NCI-H2196 (cell line): ENCODE measurements around the gene ELFN1.

ENCODE experiments used
- DNase-seq: peaks from one replicate; lab custom pipeline; 2025; ENCODE audit not compliant: unreplicated experiment; lab: John Stamatoyannopoulos, UW

ELFN1 gene

DNA sequence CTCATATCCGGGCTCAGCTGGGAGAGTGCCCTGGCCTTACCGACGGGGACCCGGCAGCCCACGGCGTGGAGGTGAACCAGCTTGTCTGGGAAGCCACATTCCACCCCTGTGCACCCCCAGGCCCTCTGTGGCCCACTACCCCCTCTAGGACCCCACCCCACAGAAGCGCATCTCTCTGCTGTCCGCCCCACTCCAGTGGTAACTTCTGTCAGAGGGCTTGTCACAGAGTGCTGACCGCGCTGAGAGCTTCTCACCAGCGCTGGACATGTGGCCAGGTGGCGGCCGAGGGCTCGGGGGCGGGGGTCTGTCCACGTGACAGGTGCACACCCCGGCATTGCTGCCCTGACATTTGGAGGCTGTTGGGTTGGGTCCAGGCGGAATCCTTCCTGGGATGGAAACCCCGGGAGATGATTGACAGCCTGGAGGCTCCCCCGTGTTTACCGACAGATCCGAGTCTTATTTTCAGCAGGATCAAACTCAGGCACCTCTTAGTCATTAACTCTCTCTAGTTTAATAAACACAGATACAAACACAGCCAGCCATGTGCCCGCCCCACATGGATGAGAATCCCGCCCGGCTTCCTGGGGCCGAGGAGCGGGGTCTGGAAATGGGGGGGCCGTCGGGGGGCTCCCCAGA lies 5.1 kb downstream of the ELFN1 start:
- no peak for DNase-seq

DNA sequence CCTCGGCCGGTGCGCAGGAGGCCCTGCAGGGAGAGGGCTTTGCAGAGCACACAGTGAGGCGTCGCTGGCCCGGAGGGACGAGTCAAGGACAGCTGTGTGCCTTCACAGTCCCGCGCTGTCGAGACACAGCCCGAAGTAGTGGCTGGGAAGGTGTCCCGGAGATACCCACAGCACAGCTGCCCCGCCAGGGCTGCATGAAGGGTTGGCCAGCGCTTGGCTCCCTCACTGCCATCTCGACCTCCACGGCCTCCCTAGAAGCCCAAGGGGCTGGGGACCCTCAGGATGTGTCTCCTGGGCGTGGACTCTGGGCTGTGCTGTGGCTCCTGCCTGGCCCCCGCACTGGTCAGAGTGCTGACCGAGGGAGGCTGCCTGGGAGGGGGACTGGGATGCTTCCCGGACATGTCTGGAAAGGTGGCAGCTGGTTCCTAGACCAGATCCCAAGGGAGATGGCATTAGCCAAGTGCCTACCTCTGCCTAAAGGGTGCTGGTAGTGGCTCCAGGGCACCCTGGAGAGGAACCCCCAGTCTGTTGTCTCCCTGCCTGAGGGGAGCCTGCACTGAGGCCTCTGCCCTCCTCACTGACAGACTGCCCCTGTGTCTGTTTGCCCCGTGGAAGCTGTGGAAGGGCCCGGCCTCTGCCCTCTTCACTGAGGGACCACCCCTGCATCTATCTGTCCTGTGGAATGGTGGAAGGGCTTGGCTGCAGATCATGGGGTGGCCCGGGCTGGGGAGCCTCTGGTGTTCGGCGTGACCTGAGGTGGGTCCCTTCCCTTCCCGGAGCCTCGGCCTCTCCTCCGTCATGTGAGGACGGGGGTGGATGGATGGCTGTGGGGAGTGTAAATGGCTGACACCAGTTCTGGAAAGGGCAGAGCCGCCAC lies 5.8 kb downstream of the ELFN1 start:
- no peak for DNase-seq

DNA sequence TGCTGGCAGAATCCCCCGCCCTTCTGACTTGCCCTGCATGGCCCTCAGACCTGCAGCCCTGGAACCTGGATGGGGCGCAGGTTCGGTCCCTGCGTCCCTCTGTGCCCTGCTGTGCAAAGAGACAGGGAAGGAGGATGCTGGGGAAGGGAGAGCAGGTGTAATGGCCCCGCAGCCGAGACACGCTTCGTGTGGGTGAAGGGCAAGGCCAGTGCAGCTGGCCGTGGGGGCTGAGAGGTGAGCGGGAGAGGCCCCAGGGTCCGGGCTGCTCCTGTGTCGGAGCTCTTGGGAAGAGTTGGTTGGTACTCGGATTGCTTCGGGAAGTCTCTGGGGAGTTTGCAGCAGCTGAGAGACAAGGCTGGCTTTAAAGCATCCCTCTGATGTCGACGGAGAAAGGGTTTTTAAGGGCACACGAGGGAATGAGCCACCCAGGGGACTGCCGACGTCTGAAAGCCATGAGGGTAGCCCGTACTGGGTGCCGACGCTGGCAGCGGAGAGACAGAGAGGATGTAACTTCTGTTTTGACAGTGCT lies 6.5 kb downstream of the ELFN1 start:
- no peak for DNase-seq

DNA sequence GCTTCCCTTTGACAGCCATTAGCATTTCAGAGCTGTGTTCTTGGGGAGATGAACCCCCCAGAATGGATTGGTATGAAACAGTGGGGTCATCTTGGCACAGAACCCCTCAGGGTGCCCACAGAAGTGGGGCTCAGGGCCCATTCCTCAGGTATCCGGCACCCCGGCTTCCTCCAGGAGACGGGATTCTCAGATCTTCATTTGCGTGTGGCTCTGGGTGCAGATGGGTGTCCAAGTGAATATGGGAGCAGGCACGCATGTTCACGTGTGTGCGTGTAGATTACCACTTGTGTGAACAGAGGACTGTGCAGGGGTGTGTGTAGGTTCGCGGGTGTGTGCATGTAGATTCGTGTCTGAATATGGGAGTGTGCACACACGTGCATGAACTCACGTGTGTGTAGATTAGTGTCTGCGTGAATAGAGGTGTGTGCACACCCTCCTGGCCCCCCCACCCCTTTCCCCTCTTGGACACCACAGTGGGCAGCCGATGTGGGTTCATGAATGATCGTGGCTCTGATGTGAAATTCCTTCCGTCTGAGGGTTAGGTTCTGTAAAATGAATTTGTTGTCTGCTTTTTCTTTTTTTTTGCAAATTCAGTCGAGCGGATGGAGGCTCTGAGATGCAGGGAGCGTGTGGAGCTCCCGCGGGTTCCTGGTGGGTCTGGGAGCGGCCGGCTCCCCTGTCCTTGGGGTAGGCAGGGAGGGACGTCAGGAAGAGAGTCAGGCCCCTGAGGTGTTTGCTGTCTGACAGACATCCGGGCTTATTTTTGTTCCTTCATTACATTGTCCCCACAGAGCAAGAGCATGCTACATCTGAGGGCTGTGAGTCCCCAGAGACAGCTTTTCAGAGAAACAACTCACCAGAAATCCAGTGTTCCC lies 7.4 kb downstream of the ELFN1 start:
- no peak for DNase-seq

DNA sequence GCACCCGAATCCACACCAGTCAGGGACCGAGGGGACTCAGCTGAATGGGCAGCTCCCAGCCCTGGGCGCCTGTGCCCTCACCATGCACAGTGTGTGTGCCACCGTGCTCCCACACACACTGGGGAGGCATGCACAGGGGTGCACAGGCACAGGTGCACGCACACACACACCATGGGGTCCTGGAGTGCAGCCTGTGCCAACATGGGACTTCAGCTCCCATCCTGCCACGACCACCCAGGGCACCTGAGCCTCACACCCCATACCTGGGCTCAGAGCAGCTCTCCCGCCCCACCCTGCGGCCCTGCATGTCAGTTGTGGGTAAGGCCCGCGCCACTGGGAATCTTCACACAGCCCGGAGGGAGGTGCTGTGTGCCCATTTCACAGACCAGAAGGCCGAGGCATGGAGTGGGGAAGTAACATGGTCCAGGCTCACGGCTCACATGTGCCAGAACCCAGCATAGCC lies 8.0 kb downstream of the ELFN1 start:
- no peak for DNase-seq

DNA sequence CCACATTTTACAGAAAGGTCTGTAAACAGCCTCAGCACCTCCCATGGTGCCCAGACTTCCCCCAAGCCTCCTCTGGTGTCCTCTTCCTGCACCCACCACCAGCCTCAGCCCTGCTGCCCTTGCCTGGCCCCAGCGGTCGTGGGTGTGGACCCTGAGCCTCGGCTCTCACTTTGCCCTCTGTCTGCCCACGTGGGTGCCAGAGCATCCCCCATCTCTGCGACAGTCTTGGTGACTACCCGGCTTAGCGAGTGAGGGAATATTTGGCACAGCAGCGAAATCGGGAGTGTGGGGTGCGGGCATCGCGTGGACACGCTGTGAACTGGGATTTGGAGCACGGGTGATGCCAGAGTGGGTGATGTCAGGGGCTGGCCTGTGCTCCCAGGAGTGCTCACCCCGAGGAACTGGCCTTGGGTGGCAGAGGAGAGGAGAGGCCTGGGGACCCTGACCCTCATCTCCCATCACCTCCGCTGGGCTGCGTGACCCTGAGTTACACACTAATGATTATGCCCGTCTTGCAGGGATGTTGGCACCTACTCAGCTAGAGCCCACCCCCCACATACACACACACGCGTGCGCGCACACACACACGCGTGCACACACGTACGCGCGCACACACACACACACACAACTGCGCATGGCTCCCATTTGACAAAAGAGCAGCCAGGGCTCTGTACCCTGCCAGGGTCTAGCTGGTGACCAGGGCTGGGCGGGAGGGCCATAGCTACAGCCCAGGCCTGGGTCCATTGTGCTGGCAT lies 8.7 kb downstream of the ELFN1 start:
- no peak for DNase-seq

DNA sequence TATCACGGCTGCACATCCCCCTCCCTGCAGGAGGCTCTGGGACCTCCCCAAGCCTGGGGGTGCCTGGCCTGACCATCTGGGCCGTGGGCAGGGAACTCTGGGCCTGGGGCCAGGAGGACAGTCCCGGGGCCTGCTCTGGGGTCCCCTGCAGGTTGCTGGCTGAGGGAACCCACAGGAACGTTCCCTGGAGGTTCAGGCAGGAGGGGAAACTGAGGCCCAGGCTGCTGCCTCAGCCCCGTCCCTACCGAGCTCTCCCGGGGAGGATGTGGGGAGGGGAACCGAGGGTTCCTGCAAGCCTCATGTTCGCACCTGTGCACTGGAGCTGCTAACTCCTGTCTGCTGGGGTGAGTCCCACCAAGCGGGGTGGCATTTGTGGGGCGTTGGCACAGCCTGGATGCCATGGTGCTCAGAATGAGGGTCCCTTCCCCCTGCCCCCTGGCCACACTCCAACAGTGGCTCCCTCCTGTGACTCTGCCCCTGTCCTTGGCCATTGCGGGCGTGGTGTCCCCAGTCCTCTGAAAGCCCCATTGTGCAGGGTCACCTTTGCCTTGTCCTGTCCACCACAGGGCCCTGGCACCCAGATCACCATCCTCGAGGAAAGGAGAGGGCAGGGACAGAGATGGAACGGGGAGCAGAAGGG lies 9.4 kb downstream of the ELFN1 start:
- no peak for DNase-seq

DNA sequence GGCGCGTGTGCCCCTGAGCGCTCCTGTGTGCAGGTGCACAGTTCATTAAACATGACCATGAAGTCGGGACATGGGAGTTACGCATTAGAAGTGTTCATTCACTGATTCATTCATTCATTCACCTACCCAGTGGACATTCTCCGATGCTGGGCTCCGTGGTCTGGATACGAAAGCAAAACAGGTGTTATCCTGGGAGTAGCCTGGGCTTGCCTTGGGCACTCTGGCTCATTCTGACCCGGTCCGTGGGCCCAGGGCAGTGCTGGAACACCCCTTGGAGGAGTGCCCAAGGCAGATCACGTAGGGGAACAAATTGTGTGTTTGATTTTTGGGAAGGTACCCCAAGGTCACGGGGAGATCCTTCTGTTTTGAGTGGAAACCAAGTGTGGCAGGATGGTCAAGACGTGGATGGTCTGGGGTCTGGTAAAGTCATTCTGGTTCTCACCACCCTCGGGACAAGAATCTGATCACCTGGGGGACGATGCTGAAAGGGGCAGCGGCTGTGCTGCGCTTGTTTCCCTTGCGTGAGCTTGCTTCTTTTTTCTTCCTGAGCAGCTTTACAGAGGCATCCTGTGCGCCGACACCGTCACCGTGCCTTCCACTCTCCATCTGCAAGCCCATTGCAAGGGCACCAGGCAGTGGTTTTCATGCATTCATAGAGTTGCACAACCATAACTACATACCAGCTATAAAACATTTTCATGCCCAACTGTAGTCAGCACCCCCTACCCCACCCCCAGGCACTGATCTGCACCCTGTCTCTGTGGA lies 10.1 kb downstream of the ELFN1 start:
- DNase-seq = no peak

DNA sequence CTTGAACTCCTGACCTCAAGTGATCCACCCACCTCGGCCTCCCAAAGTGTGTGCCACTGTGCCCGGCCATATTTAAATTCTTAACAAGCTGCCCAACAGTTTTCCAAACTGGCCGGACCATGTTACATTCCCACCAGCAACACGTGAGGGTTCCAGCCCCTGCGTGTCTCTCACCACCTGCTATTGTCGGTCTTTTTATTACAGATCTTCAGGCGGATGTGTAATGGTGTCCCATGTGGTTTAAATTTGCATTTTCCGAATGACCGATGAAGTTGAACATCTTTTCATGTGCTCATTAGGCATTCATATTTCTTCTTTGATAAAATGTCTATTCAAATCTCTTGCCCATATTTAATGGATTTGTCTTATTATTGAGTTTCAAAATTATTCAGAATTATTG lies 11.5 kb downstream of the ELFN1 start:
- no peak for DNase-seq

DNA sequence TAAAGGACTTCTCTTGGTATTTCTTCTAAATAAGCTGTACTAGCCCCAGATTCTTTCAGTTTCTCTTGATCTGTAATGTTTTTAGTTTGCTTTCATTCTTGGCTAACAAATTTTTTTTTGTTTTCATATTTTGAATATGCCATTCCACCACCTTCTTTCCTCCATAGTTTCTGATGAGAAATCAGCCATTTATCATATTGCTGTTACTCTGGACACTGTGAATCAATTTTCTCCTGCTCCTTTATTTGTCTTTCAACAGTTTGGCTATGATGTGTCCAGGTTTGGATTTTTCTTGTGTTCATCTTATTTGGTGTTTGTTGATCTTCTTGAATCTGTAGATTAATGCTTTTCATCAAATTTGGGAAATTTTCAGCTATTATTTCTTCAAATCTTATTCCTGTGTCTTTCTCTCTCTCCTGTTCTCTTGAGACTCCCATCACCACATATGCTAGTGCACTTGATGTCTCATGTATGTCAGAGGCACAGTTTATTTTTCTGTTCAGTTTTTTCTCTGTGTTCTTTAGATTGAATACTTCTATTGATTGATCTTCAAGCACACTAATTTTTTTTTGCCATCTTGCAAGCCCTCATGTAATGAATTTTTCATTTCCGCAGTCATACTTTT lies 15.0 kb downstream of the ELFN1 start:
- DNase-seq = no peak

DNA sequence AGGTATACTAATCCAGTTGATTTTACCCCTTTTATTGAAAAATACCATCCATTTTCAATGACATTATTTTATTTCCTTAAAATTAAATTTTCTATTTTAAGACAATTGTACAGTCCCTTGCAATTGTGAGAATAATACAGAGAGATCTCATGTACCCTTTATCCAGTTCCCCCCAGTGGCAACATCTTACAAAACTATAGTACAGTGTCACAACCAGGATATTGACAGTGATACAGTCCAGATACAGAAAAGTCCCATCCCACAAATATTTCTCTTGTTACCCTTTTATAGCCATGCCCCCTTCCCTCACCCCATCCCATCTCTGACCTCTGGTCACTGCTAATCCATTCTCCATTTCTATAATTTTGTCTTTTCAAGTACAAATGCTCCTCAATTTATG lies 18.5 kb downstream of the ELFN1 start:
- no peak for DNase-seq

DNA sequence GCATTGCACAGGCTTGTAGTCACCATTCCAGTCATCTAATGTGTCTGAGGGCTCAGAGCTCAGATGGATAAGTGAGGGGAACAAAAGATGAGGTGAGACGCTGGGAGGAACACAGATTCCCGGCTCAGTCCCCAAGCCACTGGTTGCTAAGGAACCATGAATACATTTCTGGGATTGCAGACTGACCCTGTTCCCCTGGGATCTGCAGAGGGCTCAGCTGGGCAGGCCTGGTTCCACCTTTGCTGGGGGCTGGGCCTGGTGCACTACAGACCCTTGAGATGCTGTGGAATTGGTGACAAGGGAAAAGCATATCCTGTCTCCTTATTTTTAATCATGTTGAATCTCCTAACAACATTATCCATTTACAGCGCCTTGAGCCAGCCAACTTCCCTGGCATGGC lies 19.2 kb downstream of the ELFN1 start:
- DNase-seq = no peak

DNA sequence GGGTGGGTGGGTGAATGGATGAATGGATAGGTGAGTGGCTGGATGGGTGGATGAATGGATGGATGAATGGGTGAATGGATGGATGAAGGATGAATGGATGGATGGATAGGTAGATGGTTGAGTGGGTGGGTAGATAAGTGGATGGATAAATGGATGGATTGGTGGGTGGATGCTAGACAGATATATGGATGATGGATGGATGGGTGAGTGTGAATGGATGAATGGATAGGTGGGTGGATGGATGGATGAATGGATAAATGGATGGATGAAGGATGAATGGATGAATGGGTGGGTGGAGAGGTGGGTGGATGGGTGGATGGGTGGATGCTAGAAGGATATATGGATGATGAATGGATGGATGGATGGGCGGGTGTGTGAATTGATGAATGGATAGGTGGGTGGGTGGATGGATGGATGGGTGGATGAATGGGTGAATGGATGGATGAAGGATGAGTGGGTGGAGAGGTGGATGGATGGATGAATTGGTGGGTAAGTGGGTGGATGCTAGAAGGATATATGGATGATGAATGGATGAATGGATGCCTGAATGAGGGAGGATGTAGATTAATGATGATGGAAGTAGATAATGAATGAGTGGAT lies 20.4 kb downstream of the ELFN1 start:
- DNase-seq = no peak

DNA sequence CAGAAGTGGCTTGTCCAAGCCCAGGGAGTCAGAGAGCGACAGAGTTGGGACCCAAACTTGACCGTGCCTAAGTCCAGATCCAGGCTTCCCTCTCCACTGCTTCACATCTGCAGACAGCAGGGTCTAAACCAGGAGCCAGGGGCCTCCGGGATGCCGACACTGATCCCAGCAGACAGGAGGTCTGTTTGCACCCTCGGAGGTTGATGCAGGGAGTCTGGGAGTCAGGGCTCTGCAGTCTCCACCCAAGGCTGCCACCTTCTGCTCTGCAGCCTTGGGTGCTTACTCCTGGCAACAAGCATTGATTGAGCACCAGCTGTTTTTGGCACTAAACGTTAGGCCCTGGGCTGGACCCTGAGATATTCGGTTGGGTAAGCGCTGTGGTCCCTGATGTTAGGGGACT lies 21.0 kb downstream of the ELFN1 start:
- DNase-seq = no peak

DNA sequence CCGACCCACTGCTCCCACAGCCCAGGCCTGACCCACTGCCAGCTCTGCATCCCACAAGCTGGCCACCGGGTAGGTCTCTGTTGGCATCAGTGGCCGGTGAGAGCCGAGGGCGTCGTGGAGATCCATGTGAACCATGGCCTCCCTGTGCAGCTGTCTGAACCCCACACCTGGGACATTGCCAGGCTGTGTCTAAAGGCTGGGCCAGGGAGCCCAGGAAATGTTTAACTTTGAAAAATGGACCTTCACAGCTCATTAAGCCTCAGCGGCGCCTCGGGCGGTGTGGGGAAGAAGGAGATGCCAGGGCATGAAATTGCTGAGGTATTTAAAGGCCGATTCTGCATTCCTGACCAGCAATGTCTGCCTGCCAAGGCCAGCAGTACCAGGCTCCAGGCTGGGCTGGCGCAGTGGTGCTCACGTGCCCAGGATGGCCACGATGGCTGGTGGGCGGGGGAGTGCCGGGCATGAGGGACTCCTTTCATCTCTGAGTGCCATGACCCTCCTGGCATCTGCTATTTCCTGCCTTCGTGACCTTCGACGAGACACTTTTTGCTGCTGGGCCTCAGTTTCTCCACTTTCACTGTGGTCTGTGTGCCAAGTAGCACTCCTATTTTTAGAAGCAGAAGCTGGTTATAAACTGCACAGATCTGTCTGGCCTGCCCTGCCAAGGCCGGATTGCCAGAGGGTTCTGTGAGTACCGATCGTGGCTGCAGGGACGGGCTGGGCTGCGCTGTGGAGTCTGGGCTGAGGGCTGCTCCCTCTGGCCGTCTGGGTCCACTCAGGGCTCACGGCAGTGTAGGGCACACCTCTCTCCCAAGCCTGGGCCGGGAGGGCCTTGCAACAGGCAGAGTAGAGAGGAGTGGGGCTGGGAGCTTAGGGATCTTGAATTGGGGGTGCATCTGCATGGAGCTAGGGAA lies 21.8 kb downstream of the ELFN1 start:
- peak; percentile 31 for DNase-seq

DNA sequence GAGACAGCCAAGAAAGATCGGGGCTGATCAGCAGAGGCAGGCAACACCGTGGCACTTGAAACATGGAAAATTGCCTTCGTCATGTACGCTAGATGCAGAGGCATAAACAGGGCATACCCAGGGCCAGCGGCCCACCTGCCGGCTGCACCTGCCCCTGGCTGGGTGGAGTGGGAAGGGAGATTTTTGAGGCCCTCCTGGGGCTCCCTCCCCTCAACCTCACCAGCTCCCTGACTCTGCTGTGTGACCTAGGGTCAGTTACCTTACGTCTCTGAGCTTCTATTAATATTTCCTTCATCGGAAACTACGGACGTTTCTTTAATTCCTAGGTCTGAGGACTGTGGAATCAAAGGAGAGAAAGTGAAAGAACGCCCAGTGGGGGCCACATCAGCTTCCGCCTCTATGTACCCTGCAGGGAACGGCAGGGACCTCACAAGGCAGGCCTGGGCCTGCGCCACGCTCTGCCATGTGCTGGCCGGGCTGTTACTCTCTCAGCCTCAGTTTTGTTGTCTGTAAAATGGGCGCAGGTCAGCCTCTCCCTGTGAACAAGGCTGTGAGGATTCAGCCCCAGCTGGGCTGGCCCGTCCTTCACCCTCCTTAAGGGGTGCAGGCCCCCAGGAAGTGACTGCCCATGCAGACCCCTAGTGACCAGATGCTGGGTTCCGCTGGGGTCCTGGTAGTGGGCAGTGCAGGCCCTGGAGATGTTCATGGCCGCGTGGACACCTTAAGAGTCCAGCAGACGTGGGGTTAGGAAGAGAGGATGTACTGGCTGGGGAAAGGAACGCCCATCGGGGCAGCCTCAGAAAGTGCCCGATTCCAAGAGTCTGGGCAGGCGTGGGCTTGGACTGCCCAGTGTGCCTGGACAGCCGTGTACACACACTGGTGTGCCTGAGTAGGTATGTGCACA lies 22.7 kb downstream of the ELFN1 start:
- no peak for DNase-seq
